ENCODE results near the gene MSH3. TPM values are rescaled to one million over a fixed set of nuclear protein-coding genes. Genes with fewer than 3 reads are reported as not detected.

Gene MSH3
- total and polyA plus RNA-seq, 3 donors from 2014 or later = 7.6 to 17.7 (median 16.6) TPM

DNA sequence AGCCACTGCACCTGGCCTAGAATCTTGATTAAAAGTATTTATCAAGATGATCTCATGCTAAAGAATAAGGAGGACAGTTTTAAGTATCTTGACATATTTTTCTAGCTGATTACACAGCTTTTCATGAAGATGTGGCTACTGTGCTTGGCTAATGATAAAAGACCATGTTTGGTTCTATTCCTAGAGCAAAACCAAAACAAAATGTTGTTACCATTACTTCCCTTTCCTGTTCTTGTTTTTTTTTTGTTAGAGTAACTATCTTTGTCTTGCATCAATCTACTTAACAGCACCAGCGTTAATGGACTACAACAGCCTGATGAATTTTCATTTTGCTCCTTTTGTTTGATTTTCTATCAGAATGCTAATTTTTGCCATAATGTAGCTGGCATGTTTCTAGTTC, 86.5 kb downstream of the MSH3 start:
- intact Hi-C loops (cut with DNase I; ENCODE audit: low total_unique reads) = no loop called here
- H3K4me3 ChIP-seq = no peak overlapping the region
- H3K27me3 ChIP-seq = no peaks in the 10 kb centered on the region
- H3K4me1 ChIP-seq = no peaks in the 10 kb centered on the region
- 89 to 91% methylated on average over 1 of the region's 1 CpG for WGBS, 2 donors
- DNase-seq = no peak
- TF ChIP-seq POLR2A (IDR thresholded peaks at IDR 0.05) = no peak
- TF ChIP-seq, protein P1, sequence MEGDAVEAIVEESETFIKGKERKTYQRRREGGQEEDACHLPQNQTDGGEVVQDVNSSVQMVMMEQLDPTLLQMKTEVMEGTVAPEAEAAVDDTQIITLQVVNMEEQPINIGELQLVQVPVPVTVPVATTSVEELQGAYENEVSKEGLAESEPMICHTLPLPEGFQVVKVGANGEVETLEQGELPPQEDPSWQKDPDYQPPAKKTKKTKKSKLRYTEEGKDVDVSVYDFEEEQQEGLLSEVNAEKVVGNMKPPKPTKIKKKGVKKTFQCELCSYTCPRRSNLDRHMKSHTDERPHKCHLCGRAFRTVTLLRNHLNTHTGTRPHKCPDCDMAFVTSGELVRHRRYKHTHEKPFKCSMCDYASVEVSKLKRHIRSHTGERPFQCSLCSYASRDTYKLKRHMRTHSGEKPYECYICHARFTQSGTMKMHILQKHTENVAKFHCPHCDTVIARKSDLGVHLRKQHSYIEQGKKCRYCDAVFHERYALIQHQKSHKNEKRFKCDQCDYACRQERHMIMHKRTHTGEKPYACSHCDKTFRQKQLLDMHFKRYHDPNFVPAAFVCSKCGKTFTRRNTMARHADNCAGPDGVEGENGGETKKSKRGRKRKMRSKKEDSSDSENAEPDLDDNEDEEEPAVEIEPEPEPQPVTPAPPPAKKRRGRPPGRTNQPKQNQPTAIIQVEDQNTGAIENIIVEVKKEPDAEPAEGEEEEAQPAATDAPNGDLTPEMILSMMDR (IDR thresholded peaks at IDR 0.05) = no peak
- no peak overlapping the region for H3K27ac ChIP-seq
- H3K9me3 ChIP-seq = no peaks in the 10 kb centered on the region
- H3K36me3 ChIP-seq (ENCODE audit: low read depth, missing control alignments) = no peaks in the 10 kb centered on the region

- no peak for DNase-seq
- no peaks in the 10 kb centered on the region for H3K4me1 ChIP-seq
- WGBS, 2 donors = 95 to 98% methylated on average over 2 of the region's 2 CpGs
- H3K4me3 ChIP-seq = no peak overlapping the region
- intact Hi-C loops (cut with DNase I; ENCODE audit: low total_unique reads) = no loop called here
- H3K27me3 ChIP-seq = no peaks in the 10 kb centered on the region
- H3K27ac ChIP-seq = no peak overlapping the region
- H3K36me3 ChIP-seq (ENCODE audit: low read depth, missing control alignments) = no peaks in the 10 kb centered on the region
- TF ChIP-seq, protein P1 (IDR thresholded peaks at IDR 0.05) = no peak
- no peak for TF ChIP-seq POLR2A (IDR thresholded peaks at IDR 0.05)
- H3K9me3 ChIP-seq = no peaks in the 10 kb centered on the region
Observed at GRCh38 chr5:80744149-80744548, 89.7 kb downstream of the MSH3 start.

- WGBS, 2 donors = 77 to 82% methylated on average over 1 of the region's 1 CpG
Observed at GRCh38 chr5:80745490-80745889, 91.0 kb downstream of the MSH3 start.

GRCh38 chr5:80747922-80748321, 93.5 kb downstream of the MSH3 start:
- no peaks in the 10 kb centered on the region for H3K36me3 ChIP-seq (ENCODE audit: low read depth, missing control alignments)
- intact Hi-C loops (cut with DNase I; ENCODE audit: low total_unique reads) = no loop called here
- no peaks in the 10 kb centered on the region for H3K4me1 ChIP-seq
- H3K27ac ChIP-seq = no peak overlapping the region
- TF ChIP-seq, protein P1 (IDR thresholded peaks at IDR 0.05) = no peak
- TF ChIP-seq POLR2A (IDR thresholded peaks at IDR 0.05) = no peak
- no peaks in the 10 kb centered on the region for H3K27me3 ChIP-seq
- 89 to 95% methylated on average over 3 of the region's 3 CpGs for WGBS, 2 donors
- H3K9me3 ChIP-seq = no peaks in the 10 kb centered on the region
- DNase-seq = no peak
- H3K4me3 ChIP-seq = no peak overlapping the region

More at GRCh38 chr5:80745490-80745889, 91.0 kb downstream of the MSH3 start:
- H3K27me3 ChIP-seq = no peaks in the 10 kb centered on the region
- DNase-seq = no peak
- no peak for TF ChIP-seq POLR2A (IDR thresholded peaks at IDR 0.05)
- TF ChIP-seq, protein P1 (IDR thresholded peaks at IDR 0.05) = no peak
- no peaks in the 10 kb centered on the region for H3K4me1 ChIP-seq
- no peak overlapping the region for H3K27ac ChIP-seq
- no peak overlapping the region for H3K4me3 ChIP-seq
- intact Hi-C loops (cut with DNase I; ENCODE audit: low total_unique reads) = no loop called here
- no peaks in the 10 kb centered on the region for H3K36me3 ChIP-seq (ENCODE audit: low read depth, missing control alignments)
- H3K9me3 ChIP-seq = no peaks in the 10 kb centered on the region

GRCh38 chr5:80752427-80752826, 98.0 kb downstream of the MSH3 start:
- Histone ChIP-seq H3K4me1 (no peaks in the 10 kb centered on the region), H3K27me3 (no peaks in the 10 kb centered on the region), H3K9me3 (no peaks in the 10 kb centered on the region), H3K27ac (no peak overlapping the region), H3K36me3 (ENCODE audit: low read depth, missing control alignments) (no peaks in the 10 kb centered on the region), H3K4me3 (no peak overlapping the region)
- TF ChIP-seq, protein P1 (IDR thresholded peaks at IDR 0.05) = no peak
- no peak for TF ChIP-seq POLR2A (IDR thresholded peaks at IDR 0.05)
- intact Hi-C loops (cut with DNase I; ENCODE audit: low total_unique reads) = no loop called here
- no peak for DNase-seq

Measured in testis (tissue), 3 donors.